LNCaP clone FGC (cell line): ENCODE measurements around the gene SPOCK3.
"Not testable (repeated sequence)": the region's sequence is repeated elsewhere in the genome, so short reads cannot be mapped to it uniquely, and the experiment has no call there.

Experiments
- DNase-seq: peaks from one replicate; pipeline ENCODE4 v3.0.0-alpha.2; 2011; ENCODE audit warnings: low read depth
- H3K4me3 ChIP-seq: 2 replicates; pipeline ENCODE4 v1.5.1; 2011; ENCODE audit warnings: mild to moderate bottlenecking, low read depth, low read length, control low read depth
- CTCF ChIP-seq: IDR thresholded peaks from 2 replicates; pipeline ENCODE4 v1.5.1; 2012; ENCODE audit warnings: mild to moderate bottlenecking; ENCODE audit not compliant: control insufficient read depth, insufficient read depth; ENCODE audit errors: extremely low read depth

The SPOCK3 gene

GRCh38 chr4:166987026-166987425, 247.3 kb downstream of the SPOCK3 start:
- TF ChIP-seq CTCF, result no peak
- H3K4me3 ChIP-seq, result no peak overlapping the region
- no peak for DNase-seq

GRCh38 chr4:166981847-166982246, 252.4 kb downstream of the SPOCK3 start:
- no peak overlapping the region for H3K4me3 ChIP-seq
- no peak for TF ChIP-seq CTCF
- DNase-seq, result no peak

GRCh38 chr4:166980419-166980818, 253.9 kb downstream of the SPOCK3 start:
- H3K4me3 ChIP-seq, result no peak overlapping the region
- TF ChIP-seq CTCF, result no peak
- no peak for DNase-seq

GRCh38 chr4:166977596-166977995, 256.7 kb downstream of the SPOCK3 start:
- TF ChIP-seq CTCF, result no peak
- DNase-seq, result no peak

GRCh38 chr4:166972071-166972470, 262.2 kb downstream of the SPOCK3 start:
- no peak overlapping the region for H3K4me3 ChIP-seq
- no peak for TF ChIP-seq CTCF
- DNase-seq, result no peak

More at GRCh38 chr4:166977596-166977995, 256.7 kb downstream of the SPOCK3 start:
- no peak overlapping the region for H3K4me3 ChIP-seq

- not testable (repeated sequence) for H3K4me3 ChIP-seq, DNase-seq
These were observed 266.1 kb downstream of the SPOCK3 start for GRCh38 chr4:166968219-166968618.

GRCh38 chr4:166965562-166965961, 268.7 kb downstream of the SPOCK3 start:
- DNase-seq, result no peak
- no peak for TF ChIP-seq CTCF
- H3K4me3 ChIP-seq, result no peak overlapping the region

GRCh38 chr4:166957451-166957850, 276.8 kb downstream of the SPOCK3 start:
- TF ChIP-seq CTCF, result no peak
- no peak overlapping the region for H3K4me3 ChIP-seq
- DNase-seq, result no peak
